HG03521 (cell line): Measurements from ENCODE around the gene ABI3BP.

Experiments used
- ATAC-seq: cut with Tn5 transposase; IDR thresholded peaks from one replicate; pipeline ENCODE4 v1.9.1; 2021; ENCODE audit warnings: mild to moderate bottlenecking, moderate library complexity; ENCODE audit not compliant: unreplicated experiment

ABI3BP gene

GRCh38 chr3:100988080-100988479 lies 5.1 kb downstream of the ABI3BP start:
- ATAC-seq = no peak

- no peak for ATAC-seq
Observed at GRCh38 chr3:100984308-100984707, 8.9 kb downstream of the ABI3BP start.

DNA sequence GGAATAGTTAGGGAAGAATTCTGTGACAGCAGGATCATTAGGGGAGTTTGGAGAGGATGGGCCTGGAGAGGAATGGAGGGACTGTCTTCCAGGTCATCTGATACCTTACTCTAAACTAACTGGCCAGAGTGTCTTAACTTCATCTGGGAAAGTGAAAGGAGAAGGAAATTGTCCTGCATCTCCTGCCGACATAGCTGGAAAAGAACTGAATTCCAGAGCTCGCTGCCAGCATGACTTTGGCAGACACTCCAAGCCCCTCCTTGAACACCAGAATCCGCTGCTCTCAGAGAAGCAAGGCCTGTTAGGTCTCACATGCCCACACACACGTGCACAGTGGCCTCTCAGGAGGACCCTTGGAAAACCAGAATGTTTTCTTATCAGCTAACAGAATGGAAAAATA lies 10.5 kb downstream of the ABI3BP start:
- ATAC-seq = no peak

- no peak for ATAC-seq
Observed at GRCh38 chr3:100981164-100981911, 11.9 kb downstream of the ABI3BP start.

GRCh38 chr3:100978011-100978659 lies 15.1 kb downstream of the ABI3BP start:
- ATAC-seq = no peak

GRCh38 chr3:100976611-100977010 lies 16.6 kb downstream of the ABI3BP start:
- ATAC-seq = no peak

GRCh38 chr3:100975714-100976113 lies 17.5 kb downstream of the ABI3BP start:
- ATAC-seq = no peak

GRCh38 chr3:100973594-100973993 lies 19.6 kb downstream of the ABI3BP start:
- ATAC-seq = no peak

DNA sequence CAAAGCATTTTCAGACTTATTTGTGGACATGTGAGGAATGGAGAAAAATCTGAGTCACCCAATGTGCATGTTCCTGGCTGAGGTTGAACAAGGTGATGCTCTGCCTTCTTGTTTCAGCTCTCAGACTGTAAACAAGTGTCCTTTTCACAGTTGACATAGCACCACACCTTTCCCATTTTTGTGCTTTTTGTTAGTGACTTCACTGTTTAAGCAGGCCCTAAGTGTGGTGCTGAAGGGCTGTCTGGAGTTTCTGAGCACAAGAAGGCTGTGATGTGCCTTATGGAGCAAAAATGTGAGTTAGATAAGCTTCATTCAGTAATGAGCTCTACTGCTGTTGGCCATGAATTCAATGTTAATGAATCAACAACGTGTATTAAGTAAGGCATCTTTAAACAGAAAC lies 20.4 kb downstream of the ABI3BP start:
- no peak for ATAC-seq

DNA sequence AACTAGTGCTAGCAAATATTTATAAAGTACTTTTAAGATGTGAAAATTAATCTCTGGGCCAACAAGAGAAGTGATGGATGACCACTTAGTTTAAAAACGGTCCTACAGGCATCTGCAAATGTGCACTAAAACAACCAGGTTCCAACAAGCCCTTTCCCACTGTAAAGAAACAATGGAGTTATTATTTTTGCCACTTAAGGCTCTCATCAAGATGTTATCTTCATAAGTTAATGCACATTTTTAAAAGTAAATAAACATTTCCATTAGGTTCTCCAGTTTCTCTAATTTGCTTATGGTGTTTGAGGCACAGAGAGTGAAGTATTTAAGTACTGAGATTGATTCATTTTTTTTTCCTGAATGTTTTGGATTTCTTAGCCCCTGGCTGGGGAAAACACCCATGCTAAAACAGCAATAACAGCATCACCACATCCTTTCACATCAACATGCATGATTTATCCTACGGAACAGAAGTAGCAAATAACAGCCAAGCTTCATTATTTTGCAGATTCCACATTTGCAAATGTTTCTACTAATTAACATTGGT lies 20.8 kb downstream of the ABI3BP start:
- ATAC-seq = no peak

GRCh38 chr3:100971798-100972197 lies 21.4 kb downstream of the ABI3BP start:
- no peak for ATAC-seq

DNA sequence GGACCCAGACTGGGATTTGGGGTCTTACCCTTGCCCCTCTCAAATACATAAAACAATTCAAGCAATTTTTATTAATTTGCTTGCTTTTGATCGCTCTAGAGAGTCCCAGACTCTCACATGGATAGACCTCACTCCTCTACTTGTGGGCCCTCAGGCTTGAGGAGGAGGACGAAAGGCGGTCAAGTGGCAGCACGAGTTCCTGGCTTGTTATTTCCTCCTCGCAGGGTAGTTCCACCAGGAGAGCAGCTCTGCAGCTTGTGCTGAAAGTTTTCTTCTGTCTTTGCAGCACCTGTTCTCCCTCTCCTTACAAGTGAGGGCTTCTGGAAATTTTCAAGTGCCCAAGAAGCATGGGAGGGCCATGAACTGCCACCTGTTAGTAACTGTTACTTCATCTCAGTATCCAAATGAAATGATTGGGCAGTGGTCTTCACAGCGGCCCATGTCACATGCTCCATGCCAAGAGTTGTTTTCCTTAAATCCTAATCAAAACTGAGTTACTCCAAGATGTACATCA lies 22.7 kb downstream of the ABI3BP start:
- ATAC-seq = no peak

GRCh38 chr3:100968932-100969906 lies 24.0 kb downstream of the ABI3BP start:
- no peak for ATAC-seq

GRCh38 chr3:100966807-100967206 lies 26.4 kb downstream of the ABI3BP start:
- no peak for ATAC-seq

GRCh38 chr3:100966049-100966491 lies 27.2 kb downstream of the ABI3BP start:
- ATAC-seq = no peak

- ATAC-seq = no peak
Observed at GRCh38 chr3:100963041-100963440, 30.2 kb downstream of the ABI3BP start.

DNA sequence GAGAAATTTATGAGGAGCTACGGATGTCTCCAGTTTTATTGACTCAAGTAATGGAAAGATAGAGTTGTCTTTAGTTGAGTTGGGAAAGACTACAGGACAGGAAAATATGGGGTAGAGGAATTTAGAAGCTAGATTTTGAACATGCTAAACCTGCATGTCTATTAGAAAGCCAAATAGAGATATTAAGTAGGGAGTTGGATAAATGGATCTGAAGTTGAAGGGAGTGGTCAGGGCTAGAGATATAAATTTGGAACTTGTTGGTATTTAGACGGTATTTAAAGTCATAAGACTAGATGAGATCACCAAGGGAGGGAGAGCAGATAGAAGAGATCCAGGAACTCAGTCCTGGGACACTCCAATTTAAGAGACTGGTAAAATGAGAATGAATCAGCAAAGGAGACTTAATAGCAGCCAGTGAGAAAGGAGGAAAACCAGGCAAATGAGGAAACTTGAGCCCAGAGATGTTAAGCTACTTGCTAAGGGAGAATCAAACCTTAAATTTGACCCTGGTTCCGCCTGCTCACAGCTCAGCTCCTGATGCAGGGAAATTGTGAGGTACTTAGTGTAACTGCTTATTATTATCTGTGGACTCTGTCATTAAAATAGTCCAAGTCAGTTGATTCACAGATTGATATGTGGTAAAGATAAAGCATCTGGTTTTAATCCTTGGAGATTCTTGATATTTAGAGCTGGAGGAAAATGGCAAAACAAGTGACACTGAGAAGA lies 35.8 kb downstream of the ABI3BP start:
- no peak for ATAC-seq

DNA sequence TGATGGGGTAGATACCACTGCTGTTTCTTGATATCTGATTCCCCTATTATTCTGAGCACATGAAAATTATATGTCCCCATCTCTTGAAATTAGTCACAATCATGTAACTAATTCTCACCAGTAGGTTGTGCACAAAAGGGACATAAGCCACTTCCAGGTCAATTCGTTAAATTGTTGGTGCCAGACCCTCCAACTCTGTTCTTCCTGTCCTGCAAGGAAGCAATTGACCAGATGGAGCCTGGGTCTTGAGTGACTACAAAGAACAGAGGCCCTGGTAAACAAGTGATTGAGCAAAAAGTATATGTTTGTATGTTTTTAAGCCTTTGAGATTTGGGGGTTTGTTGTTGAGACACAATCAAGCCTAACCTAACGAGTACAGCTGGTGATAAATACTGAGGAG lies 36.9 kb downstream of the ABI3BP start:
- no peak for ATAC-seq

GRCh38 chr3:100954990-100955389 lies 38.2 kb downstream of the ABI3BP start:
- no peak for ATAC-seq
